Activated B cell treated with CpG ODN at 0.5 μM for 24 hours (primary cell): Measurements from ENCODE around the gene DGKI. TPM values are rescaled to one million over a fixed set of nuclear protein-coding genes. Genes with fewer than 3 reads are reported as not detected.

Experiments used
- ATAC-seq: fragments of 200-7000 bp; cut with Tn5 transposase; one replicate; pipeline ENCODE4 v1.10.0; 2021; ENCODE audit warnings: low read depth, mild to moderate bottlenecking, moderate library complexity
- CTCF ChIA-PET: fragments of 350-600 bp; sonication (Branson Sonifier 250); formaldehyde crosslinking; loops from one replicate; lab custom pipeline; 2021; ENCODE audit warnings: antibody characterized with exemption; lab: Charles Lee
- POLR2A ChIA-PET: fragments of 350-600 bp; sonication (Branson Sonifier 250); formaldehyde crosslinking; loops from one replicate; lab custom pipeline; 2021; ENCODE audit warnings: antibody characterized with exemption; lab: Charles Lee
- DNase-seq: peaks from one replicate; pipeline ENCODE4 v3.0.0; 2022
- H3K27ac Mint-ChIP-seq: one replicate; pipeline ENCODE4 v1.8.0; 2020; ENCODE audit warnings: mixed read lengths
- H3K27me3 Mint-ChIP-seq: one replicate; pipeline ENCODE4 v1.8.0; 2021; ENCODE audit warnings: mixed read lengths
- H3K36me3 Mint-ChIP-seq: one replicate; pipeline ENCODE4 v1.8.0; 2021; ENCODE audit warnings: low read depth, mixed read lengths
- H3K4me1 Mint-ChIP-seq: one replicate; pipeline ENCODE4 v1.8.0; 2021; ENCODE audit warnings: mixed read lengths
- H3K4me3 Mint-ChIP-seq: one replicate; pipeline ENCODE4 v1.8.0; 2020; ENCODE audit warnings: mild to moderate bottlenecking, mixed read lengths
- H3K9me3 Mint-ChIP-seq: one replicate; pipeline ENCODE4 v1.8.0; 2020; ENCODE audit warnings: mixed read lengths
- intact Hi-C: fragments of 100-400 bp; cut with micrococcal nuclease; formaldehyde crosslinking; loops from one replicate; pipeline ENCODE4 v1.15.1; 2024
- total RNA-seq: library from RNA; stranded (reverse); gene quantifications from 2 replicates; pipeline ENCODE4 v1.2.3, GENCODE V29; 2022
- TF ChIP-seq, protein P1 (sequence below): fragments of 200-600 bp; IDR thresholded peaks from one replicate; pipeline ENCODE4 v1.8.0; 2022; ENCODE audit warnings: antibody characterized with exemption, mild to moderate bottlenecking

DGKI gene
- total RNA-seq, 1 donor from 2014 or later, result not detected

GRCh38 chr7:137694405-137694804, 152.4 kb downstream of the DGKI start:
- POLR2A ChIA-PET, result no interaction called here
- H3K36me3 Mint-ChIP-seq, result no peaks in the 10 kb centered on the region
- TF ChIP-seq, protein P1, sequence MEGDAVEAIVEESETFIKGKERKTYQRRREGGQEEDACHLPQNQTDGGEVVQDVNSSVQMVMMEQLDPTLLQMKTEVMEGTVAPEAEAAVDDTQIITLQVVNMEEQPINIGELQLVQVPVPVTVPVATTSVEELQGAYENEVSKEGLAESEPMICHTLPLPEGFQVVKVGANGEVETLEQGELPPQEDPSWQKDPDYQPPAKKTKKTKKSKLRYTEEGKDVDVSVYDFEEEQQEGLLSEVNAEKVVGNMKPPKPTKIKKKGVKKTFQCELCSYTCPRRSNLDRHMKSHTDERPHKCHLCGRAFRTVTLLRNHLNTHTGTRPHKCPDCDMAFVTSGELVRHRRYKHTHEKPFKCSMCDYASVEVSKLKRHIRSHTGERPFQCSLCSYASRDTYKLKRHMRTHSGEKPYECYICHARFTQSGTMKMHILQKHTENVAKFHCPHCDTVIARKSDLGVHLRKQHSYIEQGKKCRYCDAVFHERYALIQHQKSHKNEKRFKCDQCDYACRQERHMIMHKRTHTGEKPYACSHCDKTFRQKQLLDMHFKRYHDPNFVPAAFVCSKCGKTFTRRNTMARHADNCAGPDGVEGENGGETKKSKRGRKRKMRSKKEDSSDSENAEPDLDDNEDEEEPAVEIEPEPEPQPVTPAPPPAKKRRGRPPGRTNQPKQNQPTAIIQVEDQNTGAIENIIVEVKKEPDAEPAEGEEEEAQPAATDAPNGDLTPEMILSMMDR, result no peak

GRCh38 chr7:137692399-137692798, 154.4 kb downstream of the DGKI start:
- H3K9me3 Mint-ChIP-seq, result no peaks in the 10 kb centered on the region
- ChIA-PET CTCF (no interaction called here), POLR2A (no interaction called here)
- TF ChIP-seq, protein P1, result no peak
- H3K27ac Mint-ChIP-seq, result no peak overlapping the region
- peaks cover 4% of the 10 kb centered on the region for H3K27me3 Mint-ChIP-seq
- ATAC-seq (no peak), DNase-seq (no peak)
- no peaks in the 10 kb centered on the region for H3K4me1 Mint-ChIP-seq
- H3K36me3 Mint-ChIP-seq, result no peaks in the 10 kb centered on the region
- intact Hi-C loops, result no loop called here
- H3K4me3 Mint-ChIP-seq, result no peak overlapping the region

More at GRCh38 chr7:137694405-137694804, 152.4 kb downstream of the DGKI start:
- DNase-seq (no peak), ATAC-seq (no peak)
- intact Hi-C loops, result no loop called here
- Mint-ChIP-seq H3K27me3 (peaks cover 4% of the 10 kb centered on the region), H3K4me1 (no peaks in the 10 kb centered on the region), H3K4me3 (no peak overlapping the region), H3K27ac (no peak overlapping the region), H3K9me3 (no peaks in the 10 kb centered on the region)
- CTCF ChIA-PET, result no interaction called here

- Mint-ChIP-seq H3K27me3 (peaks cover 4% of the 10 kb centered on the region), H3K4me3 (no peak overlapping the region), H3K4me1 (no peaks in the 10 kb centered on the region), H3K9me3 (no peaks in the 10 kb centered on the region), H3K36me3 (no peaks in the 10 kb centered on the region), H3K27ac (no peak overlapping the region)
- CTCF ChIA-PET, result interaction anchor here (0.7 kb wide), 1 partner anchor 56 kb away, joined by 3 read pairs; no protein-coding TSS in a partner anchor
- POLR2A ChIA-PET, result no interaction called here
- TF ChIP-seq, protein P1, result no peak
- ATAC-seq (no peak), DNase-seq (no peak)
- intact Hi-C loops, result no loop called here
Observed at GRCh38 chr7:137691566-137691965, 155.2 kb downstream of the DGKI start.

DNA sequence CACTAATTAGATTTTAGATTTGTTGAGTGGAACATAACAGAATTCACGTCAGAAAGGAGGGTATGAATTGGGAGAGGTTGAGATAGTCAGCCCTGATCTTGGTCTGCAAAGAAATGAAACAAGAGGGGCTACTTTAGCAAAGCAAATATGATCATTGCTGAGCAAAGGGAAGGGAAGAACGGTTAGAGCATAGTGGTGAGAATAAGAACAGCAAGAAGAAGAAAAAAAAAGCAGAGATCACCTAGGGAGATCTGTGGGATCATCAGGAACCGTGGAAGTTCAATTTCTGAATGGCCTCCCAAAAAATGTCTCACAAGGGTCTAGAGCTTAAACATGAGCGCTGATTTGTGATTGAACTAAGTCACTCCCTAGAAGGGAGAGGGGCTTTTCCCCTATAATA, 156.1 kb downstream of the DGKI start:
- no peak for DNase-seq
- H3K36me3 Mint-ChIP-seq, result no peaks in the 10 kb centered on the region
- ChIA-PET POLR2A (no interaction called here), CTCF (no interaction called here)
- peaks cover 2% of the 10 kb centered on the region for H3K27me3 Mint-ChIP-seq
- H3K4me1 Mint-ChIP-seq, result no peaks in the 10 kb centered on the region
- TF ChIP-seq, protein P1, result no peak
- ATAC-seq, result no peak
- H3K9me3 Mint-ChIP-seq, result no peaks in the 10 kb centered on the region
- intact Hi-C loops, result no loop called here
- no peak overlapping the region for H3K27ac Mint-ChIP-seq
- no peak overlapping the region for H3K4me3 Mint-ChIP-seq

DNA sequence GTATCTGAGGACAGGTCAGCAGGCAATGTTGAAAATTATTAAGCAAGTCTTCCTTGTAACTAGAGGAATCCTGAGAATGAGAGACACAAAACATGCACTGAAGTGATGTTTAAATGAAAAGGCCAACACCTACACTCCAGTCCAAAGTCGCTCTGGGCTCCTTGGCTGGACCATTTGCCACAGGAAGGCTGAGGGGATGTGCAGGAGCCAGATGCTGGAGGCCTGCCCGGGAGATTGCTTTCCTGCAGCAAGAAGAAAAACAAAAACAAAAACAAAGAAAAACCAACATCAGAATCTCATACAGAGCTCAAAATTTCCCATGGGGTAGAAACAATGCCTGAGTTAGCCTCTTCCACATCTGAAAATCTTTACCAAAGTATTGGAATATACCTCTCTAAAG, 157.0 kb downstream of the DGKI start:
- Mint-ChIP-seq H3K4me1 (no peaks in the 10 kb centered on the region), H3K9me3 (no peaks in the 10 kb centered on the region), H3K27ac (no peak overlapping the region), H3K4me3 (no peak overlapping the region), H3K27me3 (peaks cover 2% of the 10 kb centered on the region), H3K36me3 (no peaks in the 10 kb centered on the region)
- ChIA-PET POLR2A (no interaction called here), CTCF (no interaction called here)
- ATAC-seq, result no peak
- TF ChIP-seq, protein P1, result no peak
- no peak for DNase-seq
- intact Hi-C loops, result no loop called here
